Measurements from ENCODE around the gene CELSR1.

GRCh38 chr22:46568102-46568809 is 30.8 kb upstream of the CELSR1 start:
- TF ChIP-seq GLIS3 (CRISPR knock-in tag; IDR thresholded peaks at IDR 0.05) (no peak), RARB (CRISPR knock-in tag; IDR thresholded peaks at IDR 0.05) (no peak), CREB5 (CRISPR knock-in tag; IDR thresholded peaks at IDR 0.05; ENCODE audit: low read depth) (no peak), BACH2 (CRISPR knock-in tag; IDR thresholded peaks at IDR 0.05; ENCODE audit: borderline replicate concordance) (no peak), OSR1 (CRISPR knock-in tag; IDR thresholded peaks at IDR 0.05) (no peak), POU6F1 (CRISPR knock-in tag; IDR thresholded peaks at IDR 0.05; ENCODE audit: borderline replicate concordance, low read depth) (no peak), ESRRG (CRISPR knock-in tag; IDR thresholded peaks at IDR 0.05) (no peak), CSRNP3 (CRISPR knock-in tag; IDR thresholded peaks at IDR 0.05) (no peak), ISL1 (CRISPR knock-in tag; IDR thresholded peaks at IDR 0.05) (no peak), ZFP30 (CRISPR knock-in tag; IDR thresholded peaks at IDR 0.05) (no peak), TSHZ2 (CRISPR knock-in tag; IDR thresholded peaks at IDR 0.05) (no peak)
